HepG2 (cell line): Measurements from ENCODE around the gene OMG. TPM values are rescaled to one million over a fixed set of nuclear protein-coding genes. Genes with fewer than 3 reads are reported as not detected.

ENCODE experiments used
- ATAC-seq: fragments of 200-7000 bp; cut with Tn5 transposase; 3 replicates; pipeline ENCODE4 v1.9.1; 2020; ENCODE audit warnings: mild to moderate bottlenecking, moderate library complexity
- BruUV-seq: library from RNA; stranded (reverse); fragments of 400-500 nt; replicated peaks from 2 replicates; lab custom pipeline; 2021; lab: Mats Ljungman, UMichigan
- CTCF ChIA-PET: fragments of 300-600 bp; formaldehyde crosslinking; extraction: SDS; loops from one replicate; lab custom pipeline; 2021; ENCODE audit warnings: low total read pairs, inconsistent platforms, low intra/inter-chr PET ratio; lab: Yijun Ruan, JAX
- POLR2A ChIA-PET: fragments of 350-600 bp; sonication (Branson Sonifier 250); formaldehyde crosslinking; loops from one replicate; lab custom pipeline; 2020; ENCODE audit warnings: antibody characterized with exemption, inconsistent platforms; lab: Yijun Ruan, JAX
- DNase-seq: peaks from one replicate; pipeline ENCODE4 v3.0.0-alpha.2; 2015; ENCODE audit warnings: low spot score
- FAIRE-seq: peaks from 3 replicates; lab custom pipeline; 2011; peaks lifted over from hg19 to GRCh38; lab: Jason Lieb, UNC
- H2AFZ ChIP-seq: one replicate; pipeline ENCODE4 v1.6.1; 2011; ENCODE audit warnings: low read length, inconsistent platforms
- H3K27ac ChIP-seq: fragments of 300-600 bp; 3 replicates; pipeline ENCODE4 v1.8.0; 2011; ENCODE audit warnings: mixed run types, mild to moderate bottlenecking, mixed read lengths, low read length, inconsistent platforms; ENCODE audit not compliant: insufficient read depth; ENCODE audit errors: extremely low read length
- H3K27me3 ChIP-seq, 2 experiments: fragments of 200-600 bp in 1 of 2; 2 replicates in 1 of 2; 3 replicates in 1 of 2; pipeline versions ENCODE4 v1.6.0 to v1.8.0; 2011; ENCODE audit warnings: low read length in 2 of 2, mild to moderate bottlenecking in 2 of 2, moderate library complexity in 2 of 2, inconsistent platforms in 1 of 2; ENCODE audit not compliant: insufficient read depth in 2 of 2, control insufficient read depth in 1 of 2
- H3K36me3 ChIP-seq, 2 experiments: fragments of 200-600 bp in 1 of 2; replicated peaks in 1 of 2; 2 replicates in 1 of 2; 3 replicates in 1 of 2; pipeline versions ENCODE4 v1.5.1 to v1.8.0; 2011; ENCODE audit warnings: low read length in 2 of 2, inconsistent platforms in 1 of 2; ENCODE audit not compliant: insufficient read depth in 2 of 2, control insufficient read depth in 1 of 2
- H3K4me1 ChIP-seq: 2 replicates; pipeline ENCODE4 v1.5.1; 2012; ENCODE audit warnings: low read length, inconsistent platforms; ENCODE audit not compliant: insufficient read depth
- H3K4me2 ChIP-seq: 2 replicates; pipeline ENCODE4 v1.6.0; 2011; ENCODE audit warnings: low read depth, low read length, inconsistent platforms
- H3K4me3 ChIP-seq, 3 experiments: fragments of 200-600 bp in 1 of 3; sonication (generic), shearing (Covaris generic) in 1 of 3; replicated peaks in 1 of 3; 2 replicates each; pipeline ENCODE4 v1.5.1; 2011 to 2016; ENCODE audit warnings: low read length in 3 of 3, inconsistent platforms in 2 of 3, low read depth in 2 of 3, mild to moderate bottlenecking in 2 of 3, control low read depth in 1 of 3, mixed read lengths in 1 of 3; ENCODE audit not compliant: insufficient read depth in 1 of 3
- H3K79me2 ChIP-seq: one replicate; pipeline ENCODE4 v1.6.1; 2011; ENCODE audit warnings: low read length, inconsistent platforms; ENCODE audit not compliant: insufficient read depth
- H3K9ac ChIP-seq: 2 replicates; pipeline ENCODE4 v1.6.0; 2011; ENCODE audit warnings: mild to moderate bottlenecking, low read depth, low read length, inconsistent platforms; ENCODE audit not compliant: insufficient read depth
- H3K9me3 ChIP-seq: 2 replicates; pipeline ENCODE4 v1.5.1; 2012; ENCODE audit warnings: mild to moderate bottlenecking, low read length
- H4K20me1 ChIP-seq: 2 replicates; pipeline ENCODE4 v1.6.0; 2011; ENCODE audit warnings: inconsistent platforms, mild to moderate bottlenecking, low read length, moderate library complexity; ENCODE audit not compliant: insufficient read depth
- ARID5B ChIP-seq: IDR thresholded peaks from 2 replicates; pipeline ENCODE4 v1.4.0; 2020; ENCODE audit warnings: mild to moderate bottlenecking, missing genetic modification reagents
- CBX2 ChIP-seq, 2 experiments: fragments of 200-600 bp in 1 of 2; sonication (generic); formaldehyde crosslinking in 1 of 2; IDR thresholded peaks; 2 replicates each; pipeline versions ENCODE4 v1.7.0 to v1.8.1; 2018 to 2022; ENCODE audit warnings: low read depth in 2 of 2, low read length in 1 of 2, mild to moderate bottlenecking in 1 of 2, missing genetic modification reagents in 1 of 2
- CEBPB ChIP-seq: IDR thresholded peaks from 2 replicates; pipeline ENCODE4 v1.6.1; 2011; ENCODE audit warnings: low read depth, low read length, improper control_type of control experiment, borderline replicate concordance
- ELF3 ChIP-seq: IDR thresholded peaks from 2 replicates; pipeline ENCODE4 v1.6.1; 2016; ENCODE audit warnings: missing genetic modification reagents, missing compliant biosample characterization
- FLYWCH1 ChIP-seq: sonication (generic); formaldehyde crosslinking; IDR thresholded peaks from 2 replicates; pipeline ENCODE4 v1.8.1; 2023; ENCODE audit warnings: mild to moderate bottlenecking, missing genetic modification reagents
- GATAD2A ChIP-seq: IDR thresholded peaks from 2 replicates; pipeline ENCODE4 v1.6.1; 2016
- RBM39 ChIP-seq: fragments of 200-400 bp; formaldehyde crosslinking; IDR thresholded peaks from one replicate; pipeline ENCODE4 v1.6.1; 2018; ENCODE audit warnings: antibody characterized with exemption, mild to moderate bottlenecking, low read depth, low read length; ENCODE audit not compliant: poor library complexity, severe bottlenecking
- SOX13 ChIP-seq, 3 experiments: fragments of 450-650 bp in 1 of 3; sonication (generic) in 1 of 3; formaldehyde crosslinking in 1 of 3; IDR thresholded peaks in 2 of 3; conservative IDR thresholded peaks in 1 of 3; 2 replicates each; pipeline versions ENCODE4 v1.5.0 to v1.6.1; 2016 to 2020; ENCODE audit warnings: antibody characterized with exemption in 1 of 3, mild to moderate bottlenecking in 1 of 3, missing compliant biosample characterization in 1 of 3, missing genetic modification reagents in 1 of 3, moderate library complexity in 1 of 3
- SOX5 ChIP-seq: IDR thresholded peaks from 2 replicates; pipeline ENCODE4 v1.6.1; 2016; ENCODE audit warnings: borderline replicate concordance
- SOX6 ChIP-seq, 2 experiments: fragments of 450-650 bp in 1 of 2; sonication (generic) in 1 of 2; formaldehyde crosslinking in 1 of 2; IDR thresholded peaks; 2 replicates each; pipeline versions ENCODE4 v1.4.0 to v1.6.1; 2017 to 2020; ENCODE audit warnings: antibody characterized with exemption in 1 of 2, mild to moderate bottlenecking in 1 of 2, missing genetic modification reagents in 1 of 2
- TEAD3 ChIP-seq: optimal IDR thresholded peaks from 2 replicates; pipeline ENCODE3; 2016; ENCODE audit warnings: borderline replicate concordance
- TP53 ChIP-seq: sonication (generic); formaldehyde crosslinking; conservative IDR thresholded peaks from 2 replicates; pipeline ENCODE4 v1.4.0; 2020; ENCODE audit warnings: missing genetic modification reagents
- ZKSCAN5 ChIP-seq: sonication (generic); formaldehyde crosslinking; IDR thresholded peaks from 2 replicates; pipeline ENCODE4 v1.5.1; 2020; ENCODE audit warnings: mild to moderate bottlenecking, missing genetic modification reagents
- ZNF362 ChIP-seq: sonication (generic); formaldehyde crosslinking; IDR thresholded peaks from 2 replicates; pipeline ENCODE4 v1.4.0; 2020; ENCODE audit warnings: missing genetic modification reagents, mild to moderate bottlenecking, borderline replicate concordance
- ZNF607 ChIP-seq: sonication (generic); formaldehyde crosslinking; IDR thresholded peaks from 2 replicates; pipeline ENCODE4 v1.5.1; 2020; ENCODE audit warnings: missing genetic modification reagents, mild to moderate bottlenecking, borderline replicate concordance
- ZNF644 ChIP-seq: IDR thresholded peaks from 2 replicates; pipeline ENCODE4 v1.6.1; 2016; ENCODE audit warnings: low read depth
- WGBS: methylation state at CpG from one replicate; pipeline ENCODE4 v1.1.6; 2017; ENCODE audit warnings: low lambda C conversion rate; 5-methylcytosine and 5-hydroxymethylcytosine counted together
- in situ Hi-C: cut with HindIII; loops from 2 replicates; pipeline ENCODE4 v1.10.0; 2017; ENCODE audit warnings: low pct_unique_long_range_greater_than_20kb; ENCODE audit not compliant: extremely low pct_ligation_motif_present
- intact Hi-C: fragments of 100-400 bp; cut with micrococcal nuclease; formaldehyde crosslinking; loops from one replicate; pipeline ENCODE4 v1.10.0; 2022; ENCODE audit not compliant: unreplicated experiment
- polyA plus RNA-seq, 8 experiments: library from polyadenylated mRNA; depleted of rRNA in 3 of 8; stranded (reverse) in 7 of 8; unstranded in 1 of 8; fragments of >200 nt; fragmentation: Illumina TruSeq in 4 of 8; extraction: Trizol in 4 of 8; gene quantifications; 2 replicates each; pipeline versions ENCODE4 v1.2.1 to v1.2.3, GENCODE V29; 2011 to 2016; ENCODE audit warnings: low read depth in 4 of 8, missing spikeins in 1 of 8, mixed read lengths in 1 of 8; ENCODE audit not compliant: insufficient read depth in 1 of 8
- total RNA-seq, 5 experiments: library from RNA; depleted of rRNA; stranded (reverse); fragments of >200 nt; fragmentation: Illumina TruSeq; extraction: Trizol; gene quantifications; 2 replicates each; pipeline ENCODE4 v1.2.3, GENCODE V29; 2016; ENCODE audit warnings: low read depth in 1 of 5
- TF ChIP-seq, protein P1 (sequence below): IDR thresholded peaks from 2 replicates; pipeline ENCODE4 v1.6.1; 2016; ENCODE audit warnings: low read depth, control low read depth

Gene OMG
- total and polyA plus RNA-seq, 2 of the 13 experiments (the other 11 are each of a cell fraction or from before 2014, with no cell fraction given): not detected

DNA sequence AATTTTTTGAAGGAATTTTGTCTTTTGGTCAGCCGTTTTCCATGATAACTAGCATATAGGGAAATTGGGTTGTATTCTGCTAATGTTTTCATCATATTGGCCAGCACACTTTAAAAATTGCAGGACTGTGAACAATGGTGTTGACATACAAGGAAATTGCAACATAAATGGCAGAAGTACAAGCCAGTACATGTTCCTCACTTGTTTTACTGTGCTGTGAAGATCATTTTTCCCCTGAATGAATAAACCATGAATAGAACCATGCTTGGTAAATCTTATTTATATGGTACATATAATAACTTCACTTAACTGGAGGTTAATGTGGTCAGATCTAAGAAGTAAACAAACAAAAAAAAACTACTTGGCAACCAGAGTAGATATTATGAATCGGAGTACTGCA is 22.8 kb downstream of the OMG start:
- POLR2A ChIA-PET: no interaction called here
- H3K9ac ChIP-seq: no peak overlapping the region
- peaks cover 1 to 34% of the 10 kb centered on the region in 2 experiments; a peak in 3 of 5 replicates for H3K36me3 ChIP-seq
- H2AFZ ChIP-seq: no peak overlapping the region
- H3K4me3 ChIP-seq: no peak overlapping the region
- no peak overlapping the region for H3K4me2 ChIP-seq
- CTCF ChIA-PET: no interaction called here
- in situ Hi-C loops (no loop called here), intact Hi-C loops (loop anchor here (5.0 kb wide), 1 partner anchor 103 kb away; no protein-coding TSS in a partner anchor)
- H3K4me1 ChIP-seq: peaks cover 20% of the 10 kb centered on the region
- ATAC-seq (0 out of 3 replicates have a peak, but pooled peaks have one; percentile 31), FAIRE-seq (peak; percentile 46), DNase-seq (peak; percentile 39)
- H3K27ac ChIP-seq: peak overlapping the region; percentile 22
- H3K27me3 ChIP-seq: no peaks in the 10 kb centered on the region
- no TSS peak for BruUV-seq
- no peaks in the 10 kb centered on the region for H4K20me1 ChIP-seq
- no peaks in the 10 kb centered on the region for H3K9me3 ChIP-seq
- 79% methylated on average over 2 of the region's 2 CpGs for WGBS
- no peaks in the 10 kb centered on the region for H3K79me2 ChIP-seq
- no peak for TF ChIP-seq ZNF607 (CRISPR knock-in tag)
- TF ChIP-seq ARID5B (CRISPR knock-in tag): peak; percentile 59; the same call in 1 of the 2 replicates
- no peak for TF ChIP-seq ZNF362 (CRISPR knock-in tag)
- TF ChIP-seq, protein P1, sequence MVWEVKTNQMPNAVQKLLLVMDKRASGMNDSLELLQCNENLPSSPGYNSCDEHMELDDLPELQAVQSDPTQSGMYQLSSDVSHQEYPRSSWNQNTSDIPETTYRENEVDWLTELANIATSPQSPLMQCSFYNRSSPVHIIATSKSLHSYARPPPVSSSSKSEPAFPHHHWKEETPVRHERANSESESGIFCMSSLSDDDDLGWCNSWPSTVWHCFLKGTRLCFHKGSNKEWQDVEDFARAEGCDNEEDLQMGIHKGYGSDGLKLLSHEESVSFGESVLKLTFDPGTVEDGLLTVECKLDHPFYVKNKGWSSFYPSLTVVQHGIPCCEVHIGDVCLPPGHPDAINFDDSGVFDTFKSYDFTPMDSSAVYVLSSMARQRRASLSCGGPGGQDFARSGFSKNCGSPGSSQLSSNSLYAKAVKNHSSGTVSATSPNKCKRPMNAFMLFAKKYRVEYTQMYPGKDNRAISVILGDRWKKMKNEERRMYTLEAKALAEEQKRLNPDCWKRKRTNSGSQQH (CRISPR knock-in tag): no peak
- no peak for TF ChIP-seq CBX2 (IDR thresholded peaks at IDR 0.05; ENCODE audit: low read depth, low read length)
- no peak for TF ChIP-seq CBX2 (CRISPR knock-in tag; IDR thresholded peaks at IDR 0.05; ENCODE audit: low read depth)
- TF ChIP-seq GATAD2A (CRISPR knock-in tag): peak; percentile 59
- TF ChIP-seq ZNF644 (CRISPR knock-in tag): peak; percentile 72; the same call in 1 of the 2 replicates
- peak; percentile 78 for TF ChIP-seq SOX5 (CRISPR knock-in tag)
- no peak for TF ChIP-seq RBM39
- peak; percentile 11 for TF ChIP-seq TEAD3 (CRISPR knock-in tag)
- no peak for TF ChIP-seq SOX6 (IDR thresholded peaks at IDR 0.05)
- peak; percentile 49; the same call in 1 of the 2 replicates for TF ChIP-seq SOX6 (CRISPR knock-in tag; IDR thresholded peaks at IDR 0.05)
- TF ChIP-seq CEBPB: peak; percentile 93
- TF ChIP-seq TP53 (CRISPR knock-in tag): peak; percentile 98
- TF ChIP-seq ZKSCAN5 (CRISPR knock-in tag): no peak
- TF ChIP-seq SOX13 (IDR thresholded peaks at IDR 0.05): no peak
- peak in 1 of 2 experiments; percentile 75; a peak in 2 of 4 replicates for TF ChIP-seq SOX13 (CRISPR knock-in tag; conservative IDR thresholded peaks at IDR 0.05 in 1 of 2, IDR thresholded peaks at IDR 0.05 in 1 of 2)
- 0 out of 2 replicates have a peak, but pooled peaks have one; percentile 54 for TF ChIP-seq ELF3 (CRISPR knock-in tag)
- no peak for TF ChIP-seq FLYWCH1 (CRISPR knock-in tag)
